ENCODE data around the gene TSPAN12. TPM values are rescaled to one million over a fixed set of nuclear protein-coding genes. Genes with fewer than 3 reads are reported as not detected.

TSPAN12 gene
- total and polyA plus RNA-seq, 7 experiments from 2014 or later, result not detected

DNA sequence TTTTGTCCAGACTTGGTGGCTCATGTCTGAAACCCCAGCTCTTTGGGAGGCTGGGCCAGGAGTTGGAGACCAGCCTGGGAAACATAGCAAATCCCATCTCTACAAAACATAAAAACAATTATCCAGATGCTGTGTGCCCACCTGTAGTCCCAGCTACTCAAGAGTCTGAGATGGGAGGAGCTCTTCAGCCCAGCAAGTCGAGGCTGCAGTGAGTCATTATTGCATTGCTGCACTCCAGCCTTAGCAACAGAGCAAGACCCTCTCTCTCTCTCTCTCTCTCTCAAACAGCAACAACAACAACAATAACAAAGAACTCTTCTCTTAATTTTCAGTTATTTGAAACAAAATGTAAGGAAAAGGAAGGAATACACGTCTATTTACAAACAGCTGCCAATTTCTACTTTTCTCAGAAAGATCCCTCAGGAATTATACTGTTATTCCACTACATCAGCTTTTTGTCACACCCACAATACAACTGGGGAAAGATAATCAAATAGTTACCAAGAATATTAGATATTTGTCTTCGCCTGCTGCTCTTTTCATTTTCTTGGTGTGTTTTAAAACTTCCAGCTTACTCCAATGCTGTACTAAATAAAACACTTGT is 5.1 kb upstream of the TSPAN12 start:
- DNase-seq (no peak), ATAC-seq (no peak)
- H3K36me3 Mint-ChIP-seq, result no peaks in the 10 kb centered on the region
- H3K4me3 Mint-ChIP-seq, result no peak overlapping the region
- Histone ChIP-seq H3K4me3 (ENCODE audit: low read length) (no peak overlapping the region), H3K27me3 (ENCODE audit: control insufficient read depth in 2 of 2, insufficient read depth in 2 of 2, low read length in 2 of 2) (peaks cover 0 to 5% of the 10 kb centered on the region in 2 donors), H3K4me1 (ENCODE audit: control insufficient read depth in 2 of 2, insufficient read depth in 2 of 2, low read length in 2 of 2) (no peaks in the 10 kb centered on the region), H3K9me3 (ENCODE audit: control insufficient read depth in 2 of 3, low read length in 3 of 3) (no peaks in the 10 kb centered on the region), H3K27ac (ENCODE audit: low read depth, low read length) (no peak overlapping the region), H3K36me3 (ENCODE audit: control insufficient read depth in 2 of 3, insufficient read depth in 3 of 3, low read length in 3 of 3) (no peaks in the 10 kb centered on the region)
- no peaks in the 10 kb centered on the region for H3K9me3 Mint-ChIP-seq
- no peak overlapping the region for H3K27ac Mint-ChIP-seq
- ChIA-PET POLR2A (no interaction called here), CTCF (interaction anchor here (1.2 kb wide), 1 partner anchor 16 kb away, joined by 3 read pairs; no protein-coding TSS in a partner anchor)
- H3K27me3 Mint-ChIP-seq, result peaks cover 37 to 62% (median 56%) of the 10 kb centered on the region in 5 donors
- intact Hi-C loops (cut with micrococcal nuclease), result no loop called here
- peaks cover 0 to 1% (median 0%) of the 10 kb centered on the region in 7 donors for H3K4me1 Mint-ChIP-seq

DNA sequence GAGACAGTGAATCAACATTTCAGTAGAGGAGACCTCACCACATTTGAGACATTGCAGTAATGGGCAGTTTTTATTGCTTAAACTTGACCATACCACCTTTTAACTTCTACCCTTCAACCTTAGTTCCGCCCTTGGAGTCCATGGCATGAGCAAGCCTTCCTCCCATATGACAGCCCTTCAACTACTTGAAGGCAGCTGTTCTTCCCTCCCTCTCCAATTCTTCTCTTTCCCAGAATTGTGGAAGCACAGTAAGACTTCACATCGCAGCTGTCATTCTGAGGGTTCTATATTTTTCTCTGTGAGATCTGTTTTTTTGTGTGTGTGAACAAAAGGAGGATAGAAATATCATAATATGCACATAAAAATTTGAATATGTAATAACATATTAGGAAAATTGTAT is 2.2 kb upstream of the TSPAN12 start:
- no peaks in the 10 kb centered on the region for H3K9me3 ChIP-seq (ENCODE audit: control insufficient read depth in 2 of 3, low read length in 3 of 3)
- POLR2A ChIA-PET, result no interaction called here

DNA sequence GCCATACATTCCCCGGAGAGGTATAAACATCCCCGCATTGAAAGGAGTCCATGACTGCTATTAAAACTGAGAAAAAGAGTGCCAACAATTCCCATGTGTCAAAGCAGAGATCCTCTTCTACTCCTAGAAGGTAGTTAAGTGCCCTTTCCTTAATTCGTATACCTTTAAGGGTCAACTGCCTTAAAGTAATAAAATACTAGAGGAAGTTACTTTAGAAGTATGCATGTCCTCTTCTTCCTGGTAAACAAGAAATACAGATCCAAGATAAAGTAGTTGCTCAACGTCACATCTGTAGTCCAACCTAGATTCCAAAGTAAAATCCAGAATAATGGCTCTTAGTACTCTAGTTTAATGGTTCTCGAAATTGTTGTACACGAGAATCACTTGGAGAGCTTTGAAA is 1.5 kb upstream of the TSPAN12 start:
- Histone ChIP-seq H3K27me3 (ENCODE audit: control insufficient read depth in 2 of 2, insufficient read depth in 2 of 2, low read length in 2 of 2) (peaks cover 13 to 15% of the 10 kb centered on the region in 2 donors), H3K36me3 (ENCODE audit: control insufficient read depth in 2 of 3, insufficient read depth in 3 of 3, low read length in 3 of 3) (no peaks in the 10 kb centered on the region), H3K9me3 (ENCODE audit: control insufficient read depth in 2 of 3, low read length in 3 of 3) (no peaks in the 10 kb centered on the region), H3K4me3 (ENCODE audit: low read length) (no peak overlapping the region), H3K27ac (ENCODE audit: low read depth, low read length) (no peak overlapping the region), H3K4me1 (ENCODE audit: control insufficient read depth in 2 of 2, insufficient read depth in 2 of 2, low read length in 2 of 2) (peaks cover 0 to 8% of the 10 kb centered on the region in 2 donors)
- Mint-ChIP-seq H3K36me3 (no peaks in the 10 kb centered on the region), H3K27ac (no peak overlapping the region), H3K27me3 (peaks cover 60 to 77% (median 68%) of the 10 kb centered on the region in 5 donors), H3K4me3 (no peak overlapping the region), H3K4me1 (peaks cover 10 to 13% (median 12%) of the 10 kb centered on the region in 7 donors), H3K9me3 (peaks cover 0 to 3% (median 0%) of the 10 kb centered on the region in 11 donors)
- CTCF ChIA-PET, result no interaction called here
- POLR2A ChIA-PET, result no interaction called here
- DNase-seq, result no peak
- intact Hi-C loops (cut with micrococcal nuclease), result loop anchor here in 1 of 2 donors (5.0 to 10.0 kb wide), 3 partner anchors 52 to 128 kb away; partner anchors contain the start of gene CPED1
- no peak for ATAC-seq

More for the DNA sequence above, 2.2 kb upstream of the TSPAN12 start:
- no peak overlapping the region for H3K27ac ChIP-seq (ENCODE audit: low read depth, low read length)
- peaks cover 0 to 8% of the 10 kb centered on the region in 2 donors for H3K4me1 ChIP-seq (ENCODE audit: control insufficient read depth in 2 of 2, insufficient read depth in 2 of 2, low read length in 2 of 2)
- H3K4me3 Mint-ChIP-seq, result no peak overlapping the region
- peaks cover 0 to 3% (median 0%) of the 10 kb centered on the region in 11 donors for H3K9me3 Mint-ChIP-seq
- ATAC-seq (no peak), DNase-seq (no peak)
- H3K4me3 ChIP-seq (ENCODE audit: low read length), result no peak overlapping the region
- no peaks in the 10 kb centered on the region for H3K36me3 Mint-ChIP-seq
- intact Hi-C loops (cut with micrococcal nuclease), result no loop called here
- peaks cover 10 to 13% (median 12%) of the 10 kb centered on the region in 7 donors for H3K4me1 Mint-ChIP-seq
- H3K27ac Mint-ChIP-seq, result no peak overlapping the region
- CTCF ChIA-PET, result interaction anchor here (0.8 kb wide), 1 partner anchor 28 kb away, joined by 3 read pairs; no protein-coding TSS in a partner anchor
- H3K27me3 Mint-ChIP-seq, result peaks cover 55 to 74% (median 61%) of the 10 kb centered on the region in 5 donors
- peaks cover 13% of the 10 kb centered on the region in 2 donors for H3K27me3 ChIP-seq (ENCODE audit: control insufficient read depth in 2 of 2, insufficient read depth in 2 of 2, low read length in 2 of 2)
- H3K36me3 ChIP-seq (ENCODE audit: control insufficient read depth in 2 of 3, insufficient read depth in 3 of 3, low read length in 3 of 3), result no peaks in the 10 kb centered on the region

DNA sequence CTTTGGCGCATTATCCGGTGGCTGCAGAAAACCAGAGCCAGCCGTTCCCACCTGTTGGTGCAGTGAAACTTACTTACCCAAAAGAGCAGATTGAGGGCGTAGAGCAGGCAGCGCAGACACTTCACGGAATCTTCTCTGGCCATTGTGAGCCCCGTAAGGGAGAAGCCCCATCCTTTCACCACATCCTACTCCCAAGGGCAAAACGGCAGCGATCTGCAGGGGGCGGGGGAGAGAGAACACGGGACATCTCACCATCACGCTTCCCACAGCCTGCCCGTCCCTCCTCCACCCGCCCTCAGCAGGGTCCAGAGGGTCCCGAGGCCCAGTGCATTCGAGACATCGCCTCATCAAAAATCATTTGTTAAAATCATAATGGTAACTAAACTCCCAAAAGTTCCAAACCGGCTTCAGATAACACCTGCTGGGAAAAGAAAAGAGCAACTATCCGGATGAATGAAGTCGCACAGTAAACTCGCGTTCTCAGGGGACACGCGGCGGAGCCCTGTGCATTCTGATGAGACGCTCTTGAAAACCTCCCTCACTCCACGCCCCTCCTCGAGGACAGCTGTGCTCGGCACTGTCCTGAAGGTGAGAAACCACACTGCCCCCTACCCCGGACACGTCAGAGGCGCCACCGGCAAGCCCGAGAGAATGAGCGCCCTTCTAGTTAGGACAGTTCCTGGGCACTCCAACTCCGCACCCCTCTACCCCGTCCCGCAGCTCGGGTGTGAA is 1.2 kb downstream of the TSPAN12 start:
- DNase-seq (peak in 4 of 9 donors; percentile 0 to 23 (median 2)), ATAC-seq (peak; percentile 40)
- H3K4me1 Mint-ChIP-seq, result peaks cover 10 to 13% (median 12%) of the 10 kb centered on the region in 7 donors
- H3K27me3 Mint-ChIP-seq, result peaks cover 56 to 75% (median 68%) of the 10 kb centered on the region in 5 donors
- Histone ChIP-seq H3K36me3 (ENCODE audit: control insufficient read depth in 2 of 3, insufficient read depth in 3 of 3, low read length in 3 of 3) (no peaks in the 10 kb centered on the region), H3K4me3 (ENCODE audit: low read length) (peak overlapping the region; percentile 52), H3K4me1 (ENCODE audit: control insufficient read depth in 2 of 2, insufficient read depth in 2 of 2, low read length in 2 of 2) (peaks cover 0 to 8% of the 10 kb centered on the region in 2 donors), H3K27ac (ENCODE audit: low read depth, low read length) (no peak overlapping the region), H3K27me3 (ENCODE audit: control insufficient read depth in 2 of 2, insufficient read depth in 2 of 2, low read length in 2 of 2) (peaks cover 13 to 15% of the 10 kb centered on the region in 2 donors), H3K9me3 (ENCODE audit: control insufficient read depth in 2 of 3, low read length in 3 of 3) (no peaks in the 10 kb centered on the region)
- CTCF ChIA-PET, result no interaction called here
- POLR2A ChIA-PET, result no interaction called here
- no peaks in the 10 kb centered on the region for H3K36me3 Mint-ChIP-seq
- H3K27ac Mint-ChIP-seq, result no peak overlapping the region
- H3K4me3 Mint-ChIP-seq, result peak overlapping the region; percentile 82 to 90 (median 86)
- intact Hi-C loops (cut with micrococcal nuclease), result loop anchor here (1.0 to 10.0 kb wide), 4 partner anchors 49 to 131 kb away; partner anchors contain the start of gene CPED1 (in 1 of the 2)
- peaks cover 0 to 3% (median 0%) of the 10 kb centered on the region in 11 donors for H3K9me3 Mint-ChIP-seq

DNA sequence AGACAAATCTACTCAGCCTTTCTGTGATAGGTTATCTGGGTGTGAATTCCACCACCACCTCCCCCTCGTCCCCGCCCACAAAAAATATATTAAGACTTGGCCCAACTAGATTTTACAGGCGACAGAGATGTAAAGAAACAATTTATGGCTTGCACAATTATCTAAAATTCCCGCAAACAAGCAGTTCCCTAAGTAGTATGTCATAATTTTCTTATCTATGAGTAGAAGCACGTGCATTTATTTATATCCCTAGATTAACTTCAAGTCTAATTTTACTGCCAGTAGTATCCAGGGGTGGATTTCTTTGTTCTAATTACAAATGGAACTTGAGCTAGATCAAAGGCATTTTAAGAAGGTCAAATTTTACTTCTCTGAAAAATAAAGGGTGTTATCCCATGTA is 1.7 kb downstream of the TSPAN12 start:
- H3K27me3 Mint-ChIP-seq, result peaks cover 56 to 70% (median 65%) of the 10 kb centered on the region in 5 donors
- H3K4me1 Mint-ChIP-seq, result peaks cover 10 to 13% (median 12%) of the 10 kb centered on the region in 7 donors
- Histone ChIP-seq H3K4me3 (ENCODE audit: low read length) (no peak overlapping the region), H3K36me3 (ENCODE audit: control insufficient read depth in 2 of 3, insufficient read depth in 3 of 3, low read length in 3 of 3) (no peaks in the 10 kb centered on the region), H3K27me3 (ENCODE audit: control insufficient read depth in 2 of 2, insufficient read depth in 2 of 2, low read length in 2 of 2) (peaks cover 13 to 15% of the 10 kb centered on the region in 2 donors), H3K9me3 (ENCODE audit: control insufficient read depth in 2 of 3, low read length in 3 of 3) (no peaks in the 10 kb centered on the region), H3K4me1 (ENCODE audit: control insufficient read depth in 2 of 2, insufficient read depth in 2 of 2, low read length in 2 of 2) (peaks cover 0 to 8% of the 10 kb centered on the region in 2 donors), H3K27ac (ENCODE audit: low read depth, low read length) (no peak overlapping the region)
- ATAC-seq, result no peak
- peaks cover 0 to 3% (median 0%) of the 10 kb centered on the region in 11 donors for H3K9me3 Mint-ChIP-seq
- ChIA-PET CTCF (no interaction called here), POLR2A (no interaction called here)
- H3K36me3 Mint-ChIP-seq, result no peaks in the 10 kb centered on the region
- H3K4me3 Mint-ChIP-seq, result peak overlapping the region; percentile 82 to 90 (median 86)
- DNase-seq, result no peak
- intact Hi-C loops (cut with micrococcal nuclease), result loop anchor here in 1 of 2 donors (5.0 to 10.0 kb wide), 3 partner anchors 49 to 131 kb away; partner anchors contain the start of gene CPED1
- H3K27ac Mint-ChIP-seq, result no peak overlapping the region

DNA sequence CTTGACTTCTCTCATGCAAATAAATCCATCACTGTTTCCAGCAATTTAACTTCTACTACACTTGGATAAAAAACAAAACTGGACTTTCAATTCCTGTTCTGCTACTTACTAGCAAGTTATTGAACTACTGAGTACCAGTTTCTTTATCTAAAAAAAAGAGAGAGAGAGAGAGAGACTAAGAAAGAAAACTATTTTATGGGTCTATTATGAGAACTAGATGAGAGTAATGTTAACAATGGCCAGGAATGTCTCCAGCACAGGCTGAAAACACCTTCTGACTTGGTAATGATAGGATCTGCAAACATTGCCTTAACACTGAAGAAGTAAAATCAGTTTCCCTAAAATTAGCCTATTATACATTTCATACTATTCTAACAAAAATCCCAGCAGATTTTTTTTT is 5.2 kb downstream of the TSPAN12 start:
- Mint-ChIP-seq H3K27ac (no peak overlapping the region), H3K4me3 (no peak overlapping the region), H3K9me3 (peaks cover 0 to 3% (median 0%) of the 10 kb centered on the region in 11 donors), H3K4me1 (peaks cover 9 to 13% (median 11%) of the 10 kb centered on the region in 7 donors), H3K36me3 (no peaks in the 10 kb centered on the region), H3K27me3 (peaks cover 29 to 42% (median 39%) of the 10 kb centered on the region in 5 donors)
- Histone ChIP-seq H3K9me3 (ENCODE audit: control insufficient read depth in 2 of 3, low read length in 3 of 3) (no peaks in the 10 kb centered on the region), H3K36me3 (ENCODE audit: control insufficient read depth in 2 of 3, insufficient read depth in 3 of 3, low read length in 3 of 3) (no peaks in the 10 kb centered on the region), H3K4me1 (ENCODE audit: control insufficient read depth in 2 of 2, insufficient read depth in 2 of 2, low read length in 2 of 2) (peaks cover 0 to 8% of the 10 kb centered on the region in 2 donors), H3K27me3 (ENCODE audit: control insufficient read depth in 2 of 2, insufficient read depth in 2 of 2, low read length in 2 of 2) (peaks cover 7 to 15% of the 10 kb centered on the region in 2 donors), H3K4me3 (ENCODE audit: low read length) (no peak overlapping the region), H3K27ac (ENCODE audit: low read depth, low read length) (no peak overlapping the region)
- ChIA-PET CTCF (no interaction called here), POLR2A (no interaction called here)
- intact Hi-C loops (cut with micrococcal nuclease), result loop anchor here in 1 of 2 donors (10.0 kb wide), 1 partner anchor 92 kb away; no protein-coding TSS in a partner anchor
- no peak for DNase-seq
- no peak for ATAC-seq
